MM.1S (cell line): ENCODE data around the gene PPP6R3.

Source experiments
- DNase-seq: peaks from one replicate; pipeline ENCODE4 v3.0.0-alpha.2; 2015
- H2AFZ ChIP-seq: fragments of 300-600 bp; sonication (generic); 2 replicates; pipeline ENCODE4 v1.6.0; 2016; ENCODE audit warnings: antibody characterized with exemption, low read length
- H3F3A ChIP-seq: fragments of 300-600 bp; sonication (generic); 2 replicates; pipeline ENCODE4 v1.6.1; 2016; ENCODE audit warnings: mild to moderate bottlenecking, antibody characterized with exemption, low read length, moderate library complexity, mixed read lengths; ENCODE audit not compliant: insufficient read depth
- H3K27ac ChIP-seq: fragments of 300-600 bp; sonication (generic); 2 replicates; pipeline ENCODE4 v1.5.1; 2016; ENCODE audit warnings: mild to moderate bottlenecking, low read length
- H3K27me3 ChIP-seq: fragments of 300-600 bp; sonication (generic); replicated peaks from 2 replicates; pipeline ENCODE4 v1.6.0; 2016; ENCODE audit warnings: low read length; ENCODE audit not compliant: insufficient read depth
- H3K36me3 ChIP-seq: fragments of 300-600 bp; sonication (generic); replicated peaks from 2 replicates; pipeline ENCODE4 v1.6.1; 2016; ENCODE audit warnings: mild to moderate bottlenecking, low read length, mixed read lengths; ENCODE audit not compliant: insufficient read depth
- H3K4me1 ChIP-seq: fragments of 300-600 bp; sonication (generic); 2 replicates; pipeline ENCODE4 v1.6.1; 2016; ENCODE audit warnings: low read length, mixed read lengths
- H3K4me2 ChIP-seq: fragments of 300-600 bp; sonication (generic); 2 replicates; pipeline ENCODE4 v1.6.0; 2016; ENCODE audit warnings: low read depth, low read length
- H3K4me3 ChIP-seq: fragments of 300-600 bp; sonication (generic); 2 replicates; pipeline ENCODE4 v1.5.1; 2016; ENCODE audit warnings: low read length, mixed read lengths
- H3K79me2 ChIP-seq: fragments of 300-600 bp; sonication (generic); 2 replicates; pipeline ENCODE4 v1.6.1; 2016; ENCODE audit warnings: mixed run types, low read length, mixed read lengths
- H3K9ac ChIP-seq: fragments of 300-600 bp; sonication (generic); 2 replicates; pipeline ENCODE4 v1.6.1; 2016; ENCODE audit warnings: low read length, mixed read lengths
- H3K9me2 ChIP-seq: fragments of 300-600 bp; sonication (generic); replicated peaks from 2 replicates; pipeline ENCODE4 v1.6.1; 2016; ENCODE audit warnings: mild to moderate bottlenecking, low read length, mixed read lengths; ENCODE audit not compliant: insufficient read depth
- H3K9me3 ChIP-seq: fragments of 300-600 bp; sonication (generic); replicated peaks from 2 replicates; pipeline ENCODE4 v1.6.1; 2016; ENCODE audit warnings: mild to moderate bottlenecking, low read length, mixed read lengths; ENCODE audit not compliant: insufficient read depth
- H4K20me1 ChIP-seq: fragments of 300-600 bp; sonication (generic); 2 replicates; pipeline ENCODE4 v1.6.1; 2016; ENCODE audit warnings: mild to moderate bottlenecking, low read length, moderate library complexity, mixed read lengths; ENCODE audit not compliant: insufficient read depth
- EZH2 ChIP-seq: fragments of 300-600 bp; sonication (generic); optimal IDR thresholded peaks from 2 replicates; pipeline ENCODE3; 2017; ENCODE audit warnings: low read depth, mild to moderate bottlenecking, antibody characterized with exemption, low read length, mixed read lengths
- EZH2phosphoT487 ChIP-seq: fragments of 300-600 bp; sonication (generic); IDR thresholded peaks from 2 replicates; pipeline ENCODE4 v1.6.1; 2018; ENCODE audit warnings: antibody characterized with exemption, low read length
- TF ChIP-seq, protein P1 (sequence below): fragments of 300-600 bp; sonication (generic); IDR thresholded peaks from 2 replicates; pipeline ENCODE4 v1.5.1; 2016; ENCODE audit warnings: antibody characterized with exemption, low read length, mixed read lengths

Gene PPP6R3

GRCh38 chr11:68598816-68599653 lies 138.5 kb downstream of the PPP6R3 start:
- Histone ChIP-seq H3K79me2 (peaks cover 8% of the 10 kb centered on the region), H2AFZ (no peak overlapping the region), H3K36me3 (peaks cover 21% of the 10 kb centered on the region; the same call in 1 of the 2 replicates), H3K27ac (no peak overlapping the region), H3K4me2 (no peak overlapping the region), H3K9me3 (no peaks in the 10 kb centered on the region), H4K20me1 (no peaks in the 10 kb centered on the region), H3F3A (no peaks in the 10 kb centered on the region), H3K9me2 (no peaks in the 10 kb centered on the region), H3K4me1 (no peaks in the 10 kb centered on the region), H3K27me3 (no peaks in the 10 kb centered on the region), H3K9ac (no peak overlapping the region), H3K4me3 (no peak overlapping the region)
- no peak for DNase-seq
- TF ChIP-seq EZH2 (no peak), EZH2phosphoT487 (no peak)
- TF ChIP-seq, protein P1, sequence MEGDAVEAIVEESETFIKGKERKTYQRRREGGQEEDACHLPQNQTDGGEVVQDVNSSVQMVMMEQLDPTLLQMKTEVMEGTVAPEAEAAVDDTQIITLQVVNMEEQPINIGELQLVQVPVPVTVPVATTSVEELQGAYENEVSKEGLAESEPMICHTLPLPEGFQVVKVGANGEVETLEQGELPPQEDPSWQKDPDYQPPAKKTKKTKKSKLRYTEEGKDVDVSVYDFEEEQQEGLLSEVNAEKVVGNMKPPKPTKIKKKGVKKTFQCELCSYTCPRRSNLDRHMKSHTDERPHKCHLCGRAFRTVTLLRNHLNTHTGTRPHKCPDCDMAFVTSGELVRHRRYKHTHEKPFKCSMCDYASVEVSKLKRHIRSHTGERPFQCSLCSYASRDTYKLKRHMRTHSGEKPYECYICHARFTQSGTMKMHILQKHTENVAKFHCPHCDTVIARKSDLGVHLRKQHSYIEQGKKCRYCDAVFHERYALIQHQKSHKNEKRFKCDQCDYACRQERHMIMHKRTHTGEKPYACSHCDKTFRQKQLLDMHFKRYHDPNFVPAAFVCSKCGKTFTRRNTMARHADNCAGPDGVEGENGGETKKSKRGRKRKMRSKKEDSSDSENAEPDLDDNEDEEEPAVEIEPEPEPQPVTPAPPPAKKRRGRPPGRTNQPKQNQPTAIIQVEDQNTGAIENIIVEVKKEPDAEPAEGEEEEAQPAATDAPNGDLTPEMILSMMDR, result no peak

DNA sequence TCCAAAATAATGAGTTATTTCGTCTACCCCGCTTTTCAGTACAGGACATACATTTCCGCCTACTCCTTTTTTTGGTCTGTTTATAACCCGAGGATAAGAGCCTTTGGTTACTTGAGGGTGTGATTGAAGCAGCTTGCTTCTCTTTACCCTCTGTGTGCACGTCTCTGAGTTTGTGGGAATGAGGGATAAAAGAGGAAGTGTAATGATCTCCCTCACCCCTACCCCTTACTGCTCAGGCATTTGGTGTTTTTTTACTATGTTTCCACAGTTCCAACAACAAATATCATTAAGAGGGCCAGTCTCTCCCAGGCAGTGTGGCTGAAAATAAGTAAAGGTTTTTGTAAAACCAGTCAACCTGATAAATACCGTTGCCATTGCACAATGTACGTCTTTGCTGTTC lies 140.6 kb downstream of the PPP6R3 start:
- no peak overlapping the region for H3K4me3 ChIP-seq
- H3K27ac ChIP-seq, result no peak overlapping the region
- H3K4me1 ChIP-seq, result no peaks in the 10 kb centered on the region
- peaks cover 8% of the 10 kb centered on the region for H3K79me2 ChIP-seq
- TF ChIP-seq EZH2 (no peak), EZH2phosphoT487 (no peak)
- TF ChIP-seq, protein P1, result no peak
- H3K4me2 ChIP-seq, result no peak overlapping the region
- no peaks in the 10 kb centered on the region for H4K20me1 ChIP-seq
- H3K9ac ChIP-seq, result no peak overlapping the region
- DNase-seq, result no peak
- H3K27me3 ChIP-seq, result no peaks in the 10 kb centered on the region
- H3F3A ChIP-seq, result no peaks in the 10 kb centered on the region
- H3K9me2 ChIP-seq, result no peaks in the 10 kb centered on the region
- peaks cover 21% of the 10 kb centered on the region for H3K36me3 ChIP-seq
- no peak overlapping the region for H2AFZ ChIP-seq
- H3K9me3 ChIP-seq, result no peaks in the 10 kb centered on the region

DNA sequence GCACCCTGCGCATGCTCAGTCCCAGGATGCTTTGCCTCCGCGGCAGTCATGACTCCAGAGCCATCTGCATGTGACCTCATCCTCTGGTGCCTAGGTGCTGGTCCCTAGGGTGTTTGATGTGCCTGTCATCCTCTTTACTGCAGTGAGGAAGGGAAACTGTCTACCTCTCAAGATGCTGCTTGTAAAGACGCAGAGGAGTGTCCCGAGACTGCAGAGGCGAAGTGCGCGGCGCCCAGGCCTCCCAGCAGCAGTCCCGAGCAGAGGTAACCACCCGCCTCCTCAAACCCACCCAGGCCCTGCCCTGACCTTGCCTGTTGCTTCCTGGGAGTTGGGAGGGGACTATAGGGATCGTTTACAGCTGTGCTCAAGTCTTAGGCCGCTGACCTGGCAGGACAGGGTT lies 149.2 kb downstream of the PPP6R3 start:
- Histone ChIP-seq H3K27me3 (no peaks in the 10 kb centered on the region), H3K36me3 (no peaks in the 10 kb centered on the region)

More for the DNA sequence above, 149.2 kb downstream of the PPP6R3 start:
- H3K9me2 ChIP-seq, result no peaks in the 10 kb centered on the region
- no peaks in the 10 kb centered on the region for H3K4me1 ChIP-seq
- no peaks in the 10 kb centered on the region for H3K9me3 ChIP-seq
- H3K9ac ChIP-seq, result no peak overlapping the region
- H4K20me1 ChIP-seq, result no peaks in the 10 kb centered on the region
- no peak overlapping the region for H3K27ac ChIP-seq
- no peak overlapping the region for H2AFZ ChIP-seq
- no peaks in the 10 kb centered on the region for H3F3A ChIP-seq
- H3K79me2 ChIP-seq, result no peaks in the 10 kb centered on the region
- H3K4me3 ChIP-seq, result no peak overlapping the region
- H3K4me2 ChIP-seq, result no peak overlapping the region
- TF ChIP-seq, protein P1, result no peak
- TF ChIP-seq EZH2phosphoT487 (no peak), EZH2 (no peak)
- no peak for DNase-seq
